ENCODE results near the gene CCR9.

DNA sequence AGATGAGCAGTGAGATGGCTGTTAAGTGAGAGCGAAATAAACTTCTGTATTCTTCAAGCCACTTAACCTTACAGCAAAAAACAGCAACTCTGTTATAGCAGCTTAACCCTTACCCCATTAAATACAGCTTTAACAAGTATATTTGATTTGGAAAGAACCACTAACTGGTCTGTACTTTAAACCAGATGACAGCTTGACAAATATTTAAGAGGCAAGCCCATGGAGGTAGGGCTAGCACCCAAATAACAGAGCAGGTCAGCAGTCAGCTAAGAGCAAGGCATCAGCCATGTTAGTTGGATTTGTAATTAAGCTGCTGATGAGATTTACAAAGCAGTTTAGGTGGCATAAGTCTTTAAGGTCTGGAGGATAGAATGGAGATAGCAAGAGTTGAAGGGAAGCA is 47.9 kb upstream of the CCR9 start:
- TF ChIP-seq EP300 (IDR thresholded peaks at IDR 0.05; ENCODE audit: borderline replicate concordance in 1 of 2, control insufficient read depth in 1 of 2, low read depth in 2 of 2, low read length in 2 of 2), result no peak
- no peak for TF ChIP-seq RAD21 (IDR thresholded peaks at IDR 0.05; ENCODE audit: insufficient read depth, low read depth, low read length)
- no peak for TF ChIP-seq POLR2A (IDR thresholded peaks at IDR 0.05; ENCODE audit: low read depth, low read length)
- no peak for TF ChIP-seq SRF (IDR thresholded peaks at IDR 0.05; ENCODE audit: low read depth in 2 of 2, low read length in 2 of 2)
- TF ChIP-seq, protein P1, sequence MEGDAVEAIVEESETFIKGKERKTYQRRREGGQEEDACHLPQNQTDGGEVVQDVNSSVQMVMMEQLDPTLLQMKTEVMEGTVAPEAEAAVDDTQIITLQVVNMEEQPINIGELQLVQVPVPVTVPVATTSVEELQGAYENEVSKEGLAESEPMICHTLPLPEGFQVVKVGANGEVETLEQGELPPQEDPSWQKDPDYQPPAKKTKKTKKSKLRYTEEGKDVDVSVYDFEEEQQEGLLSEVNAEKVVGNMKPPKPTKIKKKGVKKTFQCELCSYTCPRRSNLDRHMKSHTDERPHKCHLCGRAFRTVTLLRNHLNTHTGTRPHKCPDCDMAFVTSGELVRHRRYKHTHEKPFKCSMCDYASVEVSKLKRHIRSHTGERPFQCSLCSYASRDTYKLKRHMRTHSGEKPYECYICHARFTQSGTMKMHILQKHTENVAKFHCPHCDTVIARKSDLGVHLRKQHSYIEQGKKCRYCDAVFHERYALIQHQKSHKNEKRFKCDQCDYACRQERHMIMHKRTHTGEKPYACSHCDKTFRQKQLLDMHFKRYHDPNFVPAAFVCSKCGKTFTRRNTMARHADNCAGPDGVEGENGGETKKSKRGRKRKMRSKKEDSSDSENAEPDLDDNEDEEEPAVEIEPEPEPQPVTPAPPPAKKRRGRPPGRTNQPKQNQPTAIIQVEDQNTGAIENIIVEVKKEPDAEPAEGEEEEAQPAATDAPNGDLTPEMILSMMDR (IDR thresholded peaks at IDR 0.05 in 2 of 3, conservative IDR thresholded peaks at IDR 0.05 in 1 of 3; ENCODE audit: control insufficient read depth in 2 of 3, extremely low read depth in 1 of 3, insufficient read depth in 1 of 3, low read depth in 3 of 3, low read length in 3 of 3), result no peak
- no peak for TF ChIP-seq NFXL1 (IDR thresholded peaks at IDR 0.05; ENCODE audit: borderline replicate concordance)
- no peak for TF ChIP-seq CHD1 (IDR thresholded peaks at IDR 0.05; ENCODE audit: low read depth, low read length)
- TF ChIP-seq, protein P2, sequence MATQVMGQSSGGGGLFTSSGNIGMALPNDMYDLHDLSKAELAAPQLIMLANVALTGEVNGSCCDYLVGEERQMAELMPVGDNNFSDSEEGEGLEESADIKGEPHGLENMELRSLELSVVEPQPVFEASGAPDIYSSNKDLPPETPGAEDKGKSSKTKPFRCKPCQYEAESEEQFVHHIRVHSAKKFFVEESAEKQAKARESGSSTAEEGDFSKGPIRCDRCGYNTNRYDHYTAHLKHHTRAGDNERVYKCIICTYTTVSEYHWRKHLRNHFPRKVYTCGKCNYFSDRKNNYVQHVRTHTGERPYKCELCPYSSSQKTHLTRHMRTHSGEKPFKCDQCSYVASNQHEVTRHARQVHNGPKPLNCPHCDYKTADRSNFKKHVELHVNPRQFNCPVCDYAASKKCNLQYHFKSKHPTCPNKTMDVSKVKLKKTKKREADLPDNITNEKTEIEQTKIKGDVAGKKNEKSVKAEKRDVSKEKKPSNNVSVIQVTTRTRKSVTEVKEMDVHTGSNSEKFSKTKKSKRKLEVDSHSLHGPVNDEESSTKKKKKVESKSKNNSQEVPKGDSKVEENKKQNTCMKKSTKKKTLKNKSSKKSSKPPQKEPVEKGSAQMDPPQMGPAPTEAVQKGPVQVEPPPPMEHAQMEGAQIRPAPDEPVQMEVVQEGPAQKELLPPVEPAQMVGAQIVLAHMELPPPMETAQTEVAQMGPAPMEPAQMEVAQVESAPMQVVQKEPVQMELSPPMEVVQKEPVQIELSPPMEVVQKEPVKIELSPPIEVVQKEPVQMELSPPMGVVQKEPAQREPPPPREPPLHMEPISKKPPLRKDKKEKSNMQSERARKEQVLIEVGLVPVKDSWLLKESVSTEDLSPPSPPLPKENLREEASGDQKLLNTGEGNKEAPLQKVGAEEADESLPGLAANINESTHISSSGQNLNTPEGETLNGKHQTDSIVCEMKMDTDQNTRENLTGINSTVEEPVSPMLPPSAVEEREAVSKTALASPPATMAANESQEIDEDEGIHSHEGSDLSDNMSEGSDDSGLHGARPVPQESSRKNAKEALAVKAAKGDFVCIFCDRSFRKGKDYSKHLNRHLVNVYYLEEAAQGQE (IDR thresholded peaks at IDR 0.05; ENCODE audit: low read depth, low read length), result no peak
- no peak for TF ChIP-seq ESRRA (IDR thresholded peaks at IDR 0.05; ENCODE audit: low read length)
- TF ChIP-seq POLR2AphosphoS2 (IDR thresholded peaks at IDR 0.05; ENCODE audit: low read depth, low read length), result no peak
